Dendritic cell treated with granulocyte-macrophage colony-stimulating factor and Interleukin-4, amounts not matched to agents 40 ng/mL and 50 ng/mL, for 4 days (primary cell): ENCODE results near the gene KLF15.

Source experiments
- H3K27ac Mint-ChIP-seq: one replicate; pipeline ENCODE4 v1.8.0; 2022; ENCODE audit warnings: mild to moderate bottlenecking, mixed read lengths
- H3K27me3 Mint-ChIP-seq: one replicate; pipeline ENCODE4 v1.8.0; 2022; ENCODE audit warnings: mild to moderate bottlenecking, mixed read lengths
- H3K36me3 Mint-ChIP-seq: one replicate; pipeline ENCODE4 v1.8.0; 2022; ENCODE audit warnings: low read depth, mixed read lengths
- H3K4me1 Mint-ChIP-seq: one replicate; pipeline ENCODE4 v1.8.0; 2022; ENCODE audit warnings: low read depth, mixed read lengths
- H3K4me3 Mint-ChIP-seq: one replicate; pipeline ENCODE4 v1.8.0; 2022; ENCODE audit warnings: mild to moderate bottlenecking, moderate library complexity, mixed read lengths
- H3K9me3 Mint-ChIP-seq: one replicate; pipeline ENCODE4 v1.8.0; 2022; ENCODE audit warnings: mixed read lengths
- intact Hi-C: fragments of 100-400 bp; cut with micrococcal nuclease; formaldehyde crosslinking; loops from one replicate; pipeline ENCODE4 v1.15.0; 2022

Gene KLF15

GRCh38 chr3:126350502-126351085 lies 6.6 kb downstream of the KLF15 start:
- Mint-ChIP-seq H3K4me1 (no peaks in the 10 kb centered on the region), H3K27me3 (peaks cover 24% of the 10 kb centered on the region), H3K27ac (no peak overlapping the region), H3K9me3 (no peaks in the 10 kb centered on the region), H3K36me3 (no peaks in the 10 kb centered on the region), H3K4me3 (no peak overlapping the region)
- intact Hi-C loops: loop anchor here (10.0 kb wide), 1 partner anchor 124 kb away; the partner anchor contains the start of gene ZXDC

DNA sequence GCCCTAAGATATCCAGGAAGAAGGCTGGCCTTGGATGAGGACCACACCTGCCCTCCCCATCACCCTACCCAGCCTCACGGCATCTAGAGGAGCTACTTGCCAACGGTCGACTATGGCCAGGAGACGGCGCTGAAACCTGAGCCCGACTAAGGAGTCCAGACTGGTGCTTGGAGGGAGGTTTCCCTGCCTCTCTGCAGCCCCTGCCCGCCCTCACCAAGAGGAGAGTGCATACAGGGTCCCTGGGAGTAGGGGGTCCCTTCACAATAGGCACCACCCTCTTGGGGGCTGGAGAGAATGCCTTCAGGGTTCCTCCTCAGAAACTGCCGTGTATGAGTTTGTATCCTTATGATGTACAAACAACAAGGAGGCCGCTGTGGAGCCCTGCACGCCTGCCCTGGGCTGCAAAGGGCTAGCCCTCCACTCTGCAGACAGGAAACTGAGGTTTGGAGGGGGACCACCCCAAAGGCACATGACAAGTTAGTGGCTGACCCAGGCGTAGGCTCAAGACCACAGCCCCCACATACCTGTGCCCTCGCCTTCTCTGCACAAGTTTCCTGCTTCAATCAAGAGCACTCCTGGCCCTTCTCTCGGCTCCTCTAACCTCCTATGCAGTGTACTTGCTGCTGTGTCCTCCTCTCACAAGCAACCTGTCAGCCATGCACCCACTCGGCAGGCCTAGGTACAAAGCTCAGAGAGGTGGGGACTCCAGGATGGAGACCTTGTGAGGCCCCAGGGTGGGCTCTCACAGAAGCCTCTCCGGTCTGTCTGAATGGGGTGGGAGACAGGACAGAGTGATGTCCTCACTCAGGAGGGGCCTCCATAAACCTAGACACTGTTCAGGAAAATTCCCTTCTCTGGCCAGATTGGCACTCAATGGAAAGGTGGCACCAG lies 7.4 kb downstream of the KLF15 start:
- H3K9me3 Mint-ChIP-seq: no peaks in the 10 kb centered on the region
- H3K4me1 Mint-ChIP-seq: no peaks in the 10 kb centered on the region
- intact Hi-C loops: loop anchor here (10.0 kb wide), 1 partner anchor 125 kb away; the partner anchor contains the start of gene ZXDC
- H3K36me3 Mint-ChIP-seq: no peaks in the 10 kb centered on the region
- H3K27me3 Mint-ChIP-seq: peaks cover 16% of the 10 kb centered on the region
- H3K27ac Mint-ChIP-seq: no peak overlapping the region
- H3K4me3 Mint-ChIP-seq: no peak overlapping the region

- Mint-ChIP-seq H3K9me3 (no peaks in the 10 kb centered on the region), H3K27me3 (peaks cover 9% of the 10 kb centered on the region), H3K36me3 (no peaks in the 10 kb centered on the region), H3K27ac (no peak overlapping the region), H3K4me3 (no peak overlapping the region), H3K4me1 (no peaks in the 10 kb centered on the region)
- intact Hi-C loops: no loop called here
These were observed 8.1 kb downstream of the KLF15 start for GRCh38 chr3:126349071-126349470.

GRCh38 chr3:126348308-126348920 lies 8.8 kb downstream of the KLF15 start:
- Mint-ChIP-seq H3K27ac (no peak overlapping the region), H3K4me1 (no peaks in the 10 kb centered on the region), H3K36me3 (no peaks in the 10 kb centered on the region), H3K27me3 (peaks cover 3% of the 10 kb centered on the region), H3K4me3 (no peak overlapping the region), H3K9me3 (no peaks in the 10 kb centered on the region)
- intact Hi-C loops: no loop called here

DNA sequence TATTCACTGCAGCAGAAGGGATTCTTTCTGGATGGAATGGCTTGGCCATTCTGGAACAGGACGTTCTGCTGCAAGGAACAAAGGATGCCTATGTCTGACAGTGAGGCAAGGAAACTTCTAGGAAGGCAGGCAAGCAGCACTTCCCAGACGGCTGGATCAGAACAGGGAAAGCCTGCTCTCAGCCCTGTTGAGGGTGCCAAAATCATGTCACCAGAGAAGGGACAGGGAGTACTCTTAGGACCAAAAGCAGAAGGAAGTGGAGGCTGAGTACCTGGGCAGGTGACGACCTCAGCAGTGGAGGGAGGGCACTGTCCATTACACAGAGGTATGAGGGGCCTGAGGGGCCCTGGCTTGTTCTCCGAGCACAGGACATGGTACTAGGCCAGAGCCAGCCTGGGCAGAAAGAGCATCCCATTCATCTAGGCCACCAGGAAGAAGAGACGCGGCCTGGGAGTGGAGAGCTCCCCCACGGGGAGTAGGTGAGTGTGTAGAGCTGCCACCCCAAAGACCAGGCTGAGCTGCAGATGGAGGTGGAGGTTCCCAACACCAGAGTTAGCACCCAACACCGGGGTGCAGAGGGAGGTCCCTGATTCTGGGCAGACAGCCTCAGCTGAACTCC lies 9.6 kb downstream of the KLF15 start:
- Mint-ChIP-seq H3K4me1 (peaks cover 5% of the 10 kb centered on the region), H3K9me3 (no peaks in the 10 kb centered on the region), H3K27ac (no peak overlapping the region), H3K27me3 (peaks cover 3% of the 10 kb centered on the region), H3K36me3 (no peaks in the 10 kb centered on the region), H3K4me3 (no peak overlapping the region)
- intact Hi-C loops: no loop called here

DNA sequence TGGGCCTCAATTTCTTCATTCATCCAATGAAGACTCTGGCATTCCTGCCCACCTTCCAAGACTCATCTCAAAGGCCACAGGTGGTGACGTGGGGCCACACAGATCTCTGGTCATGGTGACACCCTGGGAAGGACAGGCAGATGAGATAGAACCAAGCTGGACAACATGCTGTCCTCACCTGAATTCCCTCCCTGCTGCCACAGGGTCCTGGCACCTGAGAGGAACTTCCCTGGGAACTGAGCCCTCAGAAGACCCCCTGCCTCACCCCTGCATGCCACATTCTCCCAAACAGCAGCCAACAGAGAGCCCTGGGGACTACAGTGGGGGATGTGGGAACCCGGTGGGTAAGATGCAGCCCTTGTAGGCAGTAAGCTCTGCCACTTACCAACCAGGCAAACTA lies 10.7 kb downstream of the KLF15 start:
- H3K36me3 Mint-ChIP-seq: no peaks in the 10 kb centered on the region

DNA sequence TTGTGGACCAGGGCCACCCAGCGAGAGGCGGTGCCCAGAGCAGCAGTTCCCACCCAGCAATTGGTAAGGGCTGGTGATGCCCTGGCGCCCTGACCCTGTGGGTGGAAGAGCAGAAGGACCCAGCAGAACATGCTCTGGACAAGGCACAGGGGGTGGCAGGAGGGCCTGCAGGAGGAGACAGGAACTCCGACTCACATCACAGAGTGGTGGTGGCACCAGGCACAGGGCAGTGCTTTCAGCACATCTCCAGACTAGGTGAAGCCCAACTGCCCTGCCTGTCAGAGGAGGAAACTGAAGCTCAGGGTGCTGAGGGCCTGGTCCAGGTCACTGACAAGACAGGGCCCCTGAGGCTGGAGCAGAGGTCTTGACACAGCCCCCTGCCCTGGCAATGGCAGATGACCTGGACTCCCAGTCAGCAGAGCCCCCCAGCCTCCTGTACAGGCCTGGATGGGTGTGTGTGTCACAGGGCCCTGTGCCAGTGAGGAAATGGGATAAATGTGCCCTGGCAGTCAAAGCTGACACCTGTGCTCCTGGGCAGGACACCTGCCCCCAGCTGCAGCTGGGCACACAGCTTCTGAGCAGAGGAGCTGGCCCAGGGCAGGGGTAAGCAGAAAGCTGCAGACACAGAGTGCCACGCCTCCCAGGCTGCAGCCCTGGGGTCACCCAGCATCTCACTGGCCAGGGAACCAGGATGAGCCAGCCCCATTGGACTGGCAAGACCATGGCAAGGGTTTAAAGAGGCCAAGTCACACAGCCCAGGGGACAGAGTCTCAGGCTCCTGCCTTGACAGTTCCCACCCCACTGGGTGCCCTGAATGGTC lies 11.4 kb downstream of the KLF15 start:
- peaks cover 5% of the 10 kb centered on the region for H3K4me1 Mint-ChIP-seq
- peaks cover 2% of the 10 kb centered on the region for H3K27me3 Mint-ChIP-seq
- H3K9me3 Mint-ChIP-seq: no peaks in the 10 kb centered on the region
- no peak overlapping the region for H3K4me3 Mint-ChIP-seq
- intact Hi-C loops: no loop called here
- H3K36me3 Mint-ChIP-seq: no peaks in the 10 kb centered on the region
- H3K27ac Mint-ChIP-seq: no peak overlapping the region

More for the DNA sequence above, 10.7 kb downstream of the KLF15 start:
- Mint-ChIP-seq H3K4me1 (peaks cover 5% of the 10 kb centered on the region), H3K9me3 (no peaks in the 10 kb centered on the region), H3K27ac (no peak overlapping the region), H3K27me3 (peaks cover 2% of the 10 kb centered on the region), H3K4me3 (no peak overlapping the region)
- intact Hi-C loops: no loop called here

DNA sequence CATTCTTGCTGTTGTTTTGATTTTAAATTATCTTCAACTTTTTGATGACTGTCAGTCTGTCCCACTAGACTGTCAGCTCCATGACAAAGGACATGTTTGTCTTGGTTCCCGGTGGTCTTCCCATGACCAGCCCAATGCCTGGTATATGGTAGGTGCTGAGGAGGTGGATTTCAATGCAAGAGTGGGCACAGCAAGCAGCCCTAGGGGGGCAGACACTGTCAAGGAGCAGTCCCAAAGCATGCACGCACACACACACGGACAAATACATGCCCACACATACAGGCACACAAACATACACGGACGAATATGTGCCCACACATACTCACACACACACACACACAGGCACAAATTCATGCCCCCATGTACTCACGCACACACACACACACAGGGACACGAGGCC lies 12.0 kb downstream of the KLF15 start:
- Mint-ChIP-seq H3K4me3 (no peak overlapping the region), H3K9me3 (no peaks in the 10 kb centered on the region), H3K27ac (no peak overlapping the region), H3K4me1 (peaks cover 5% of the 10 kb centered on the region), H3K36me3 (no peaks in the 10 kb centered on the region), H3K27me3 (peaks cover 3% of the 10 kb centered on the region)
- intact Hi-C loops: no loop called here

GRCh38 chr3:126344380-126345041 lies 12.7 kb downstream of the KLF15 start:
- no peak overlapping the region for H3K4me3 Mint-ChIP-seq
- H3K27ac Mint-ChIP-seq: no peak overlapping the region

DNA sequence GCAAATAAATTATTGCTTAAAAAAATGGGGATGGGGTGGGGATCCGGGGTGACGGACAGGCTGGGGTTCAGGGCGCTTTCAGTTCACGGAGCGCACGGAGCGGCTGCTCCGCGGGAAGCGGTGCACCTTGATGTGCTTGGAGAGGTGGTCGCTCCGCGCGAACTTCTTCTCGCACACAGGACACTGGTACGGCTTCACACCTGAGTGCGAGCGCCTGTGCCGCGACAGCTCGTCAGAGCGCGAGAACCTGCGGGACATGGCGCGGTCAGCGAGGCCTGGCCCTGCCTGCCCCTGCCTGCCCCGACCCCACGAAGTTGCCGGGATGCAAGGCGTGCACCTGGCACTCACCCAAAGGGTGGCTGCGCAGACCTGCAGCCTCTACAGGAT lies 13.6 kb downstream of the KLF15 start:
- no peak overlapping the region for H3K27ac Mint-ChIP-seq
- intact Hi-C loops: no loop called here
- H3K9me3 Mint-ChIP-seq: no peaks in the 10 kb centered on the region
- no peak overlapping the region for H3K4me3 Mint-ChIP-seq
- H3K27me3 Mint-ChIP-seq: peaks cover 10% of the 10 kb centered on the region
- H3K36me3 Mint-ChIP-seq: no peaks in the 10 kb centered on the region
- H3K4me1 Mint-ChIP-seq: peaks cover 5% of the 10 kb centered on the region

More at GRCh38 chr3:126344380-126345041, 12.7 kb downstream of the KLF15 start:
- Mint-ChIP-seq H3K9me3 (no peaks in the 10 kb centered on the region), H3K36me3 (no peaks in the 10 kb centered on the region), H3K27me3 (peaks cover 3% of the 10 kb centered on the region), H3K4me1 (peaks cover 5% of the 10 kb centered on the region)
- intact Hi-C loops: no loop called here

GRCh38 chr3:126342991-126343648 lies 14.1 kb downstream of the KLF15 start:
- H3K4me3 Mint-ChIP-seq: no peak overlapping the region
- H3K9me3 Mint-ChIP-seq: no peaks in the 10 kb centered on the region
- H3K27me3 Mint-ChIP-seq: peaks cover 12% of the 10 kb centered on the region
- intact Hi-C loops: no loop called here
- no peak overlapping the region for H3K27ac Mint-ChIP-seq
- peaks cover 5% of the 10 kb centered on the region for H3K4me1 Mint-ChIP-seq
- no peaks in the 10 kb centered on the region for H3K36me3 Mint-ChIP-seq

DNA sequence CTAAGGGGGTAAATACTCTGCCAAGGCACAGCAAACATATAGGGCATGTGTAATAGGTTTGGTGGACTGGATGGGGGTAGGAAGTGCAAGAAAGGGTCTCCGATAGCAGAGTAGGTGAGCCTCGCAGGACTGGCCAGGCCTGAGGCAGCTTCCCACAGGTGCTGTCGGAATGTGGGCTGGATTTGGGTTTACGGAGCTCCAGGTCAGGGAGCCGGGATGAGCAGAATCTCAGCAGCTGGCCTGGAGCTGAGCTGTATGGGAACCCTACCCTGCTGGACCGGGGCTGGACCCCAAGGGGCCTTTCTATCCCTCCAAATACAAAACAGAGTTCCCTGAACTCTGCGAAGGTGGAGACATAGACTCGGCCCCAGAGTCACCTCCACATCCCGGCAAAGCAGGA lies 15.0 kb downstream of the KLF15 start:
- Mint-ChIP-seq H3K36me3 (no peaks in the 10 kb centered on the region), H3K27ac (no peak overlapping the region), H3K27me3 (peaks cover 18% of the 10 kb centered on the region), H3K9me3 (no peaks in the 10 kb centered on the region), H3K4me3 (no peak overlapping the region), H3K4me1 (peaks cover 5% of the 10 kb centered on the region)
- intact Hi-C loops: no loop called here
